Motor neuron (in vitro differentiated cells): ENCODE data around the gene LCTL. TPM values are rescaled to one million over a fixed set of nuclear protein-coding genes. Genes with fewer than 3 reads are reported as not detected.
A peak's percentile ranks its signal among the peaks of the same experiment; 100 is the strongest.
"Not testable (repeated sequence)": the region's sequence is repeated elsewhere in the genome, so short reads cannot be mapped to it uniquely, and the experiment has no call there.

Experiments
- ATAC-seq, 8 experiments: fragments of 200-7000 bp; cut with Tn5 transposase; replicated peaks in 6 of 8; 2 replicates each; pipeline ENCODE4 v1.8.0; 2021; ENCODE audit warnings: mild to moderate bottlenecking in 8 of 8, moderate library complexity in 8 of 8
- H3K27ac ChIP-seq, 2 donors: fragments of 250-450 bp; sonication (Bioruptor Pico); 2 replicates each; pipeline ENCODE4 v1.9.0; 2021; ENCODE audit warnings: antibody characterized with exemption in 2 of 2, mild to moderate bottlenecking in 2 of 2, moderate library complexity in 1 of 2
- H3K4me1 ChIP-seq, 2 donors: fragments of 250-450 bp; sonication (Bioruptor Pico); replicated peaks in 1 of 2; 2 replicates each; pipeline ENCODE4 v1.6.1; 2021; ENCODE audit warnings: antibody characterized with exemption in 2 of 2, mild to moderate bottlenecking in 2 of 2, moderate library complexity in 1 of 2
- H3K4me3 ChIP-seq, 5 donors: fragments of 250-450 bp; sonication (Bioruptor Pico); 2 replicates each; pipeline ENCODE4 v1.9.0; 2021; ENCODE audit warnings: antibody characterized with exemption in 5 of 5, mild to moderate bottlenecking in 5 of 5, moderate library complexity in 4 of 5
- WGBS, 10 experiments: fragments of 450-650 bp; shearing (Covaris generic); methylation state at CpG; one replicate each; pipeline ENCODE4 v1.0.0; 2022; 5-methylcytosine and 5-hydroxymethylcytosine counted together
- in situ Hi-C, 9 experiments: fragments of 400-800 bp; cut with MboI; loops; one replicate each; pipeline ENCODE4 v1.15.0; 2021; ENCODE audit warnings: low sequenced_read_pairs in 9 of 9, low pct_unique_long_range_greater_than_20kb in 2 of 9; ENCODE audit not compliant: unreplicated experiment in 9 of 9
- total RNA-seq, 8 experiments: library from RNA; unstranded; fragments of 300-600 nt; gene quantifications; 2 replicates each; pipeline versions ENCODE4 v1.2.3 to v1.2.4, GENCODE V29; 2022

LCTL gene
- total RNA-seq, 8 experiments from 2014 or later, result 0.09 to 1.5 (median 0.67) TPM

GRCh38 chr15:66542896-66543295 is 22.9 kb downstream of the LCTL start:
- ATAC-seq, result no peak

GRCh38 chr15:66535056-66535455 is 30.7 kb downstream of the LCTL start:
- WGBS, 10 experiments, result 89 to 100% (median 97%) methylated on average over 2 to 9 of the region's 9 CpGs
- in situ Hi-C loops, result no loop called here
- Histone ChIP-seq H3K4me1 (no peaks in the 10 kb centered on the region), H3K4me3 (no peak overlapping the region), H3K27ac (no peak overlapping the region)
- ATAC-seq, result no peak

More at GRCh38 chr15:66542896-66543295, 22.9 kb downstream of the LCTL start:
- 82 to 100% (median 100%) methylated on average over 1 to 4 of the region's 4 CpGs; no CpG with 5 or more reads in 4 of the 10 experiments for WGBS, 10 experiments
- no peaks in the 10 kb centered on the region for H3K4me1 ChIP-seq
- in situ Hi-C loops, result no loop called here
- no peak overlapping the region for H3K4me3 ChIP-seq
- no peak overlapping the region for H3K27ac ChIP-seq

- H3K4me1 ChIP-seq, result no peaks in the 10 kb centered on the region
- in situ Hi-C loops, result no loop called here
- no peak overlapping the region for H3K27ac ChIP-seq
- H3K4me3 ChIP-seq, result no peak overlapping the region
- ATAC-seq, result no peak
- WGBS, 10 experiments, result 64 to 100% (median 90%) methylated on average over 1 to 4 of the region's 4 CpGs
Observed at GRCh38 chr15:66524838-66525237, 41.0 kb downstream of the LCTL start.

GRCh38 chr15:66523926-66524325 is 41.9 kb downstream of the LCTL start:
- Histone ChIP-seq H3K4me3 (no peak overlapping the region), H3K27ac (no peak overlapping the region), H3K4me1 (no peaks in the 10 kb centered on the region)
- 78 to 98% (median 91%) methylated on average over 3 of the region's 3 CpGs; no CpG with 5 or more reads in 2 of the 10 experiments for WGBS, 10 experiments
- in situ Hi-C loops, result no loop called here
- peak in 1 of 8 experiments; percentile 28 for ATAC-seq

- ATAC-seq, result no peak
- Histone ChIP-seq H3K4me3 (no peak overlapping the region), H3K27ac (no peak overlapping the region), H3K4me1 (no peaks in the 10 kb centered on the region)
- WGBS, 10 experiments, result 80 to 100% (median 100%) methylated on average over 1 to 2 of the region's 2 CpGs; no CpG with 5 or more reads in 6 of the 10 experiments
- in situ Hi-C loops, result no loop called here
Observed at GRCh38 chr15:66515901-66516322, 49.9 kb downstream of the LCTL start.

DNA sequence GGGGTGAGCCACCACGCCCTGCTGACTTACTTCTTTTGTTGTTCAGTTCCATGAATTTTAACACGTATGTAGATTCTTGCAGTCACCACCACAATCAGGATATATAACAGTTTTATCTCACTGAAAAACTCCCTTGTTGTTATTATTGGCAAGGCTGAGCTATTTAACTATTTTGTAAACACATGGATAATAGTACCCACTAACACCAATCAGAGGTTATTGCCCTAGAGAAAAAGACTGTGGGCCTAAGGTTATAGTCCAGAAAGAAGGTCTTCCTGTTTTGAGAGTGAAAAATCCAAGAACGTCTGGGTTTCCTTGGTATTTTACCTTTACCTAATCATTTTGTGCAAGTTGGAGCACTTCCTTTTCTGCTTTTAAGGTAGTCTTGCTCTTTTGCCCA is 51.2 kb downstream of the LCTL start:
- in situ Hi-C loops, result no loop called here
- no peak overlapping the region for H3K4me3 ChIP-seq
- H3K4me1 ChIP-seq, result no peaks in the 10 kb centered on the region
- no peak for ATAC-seq
- 43 to 100% (median 89%) methylated on average over 1 to 3 of the region's 3 CpGs; no CpG with 5 or more reads in 2 of the 10 experiments for WGBS, 10 experiments
- H3K27ac ChIP-seq, result no peak overlapping the region

DNA sequence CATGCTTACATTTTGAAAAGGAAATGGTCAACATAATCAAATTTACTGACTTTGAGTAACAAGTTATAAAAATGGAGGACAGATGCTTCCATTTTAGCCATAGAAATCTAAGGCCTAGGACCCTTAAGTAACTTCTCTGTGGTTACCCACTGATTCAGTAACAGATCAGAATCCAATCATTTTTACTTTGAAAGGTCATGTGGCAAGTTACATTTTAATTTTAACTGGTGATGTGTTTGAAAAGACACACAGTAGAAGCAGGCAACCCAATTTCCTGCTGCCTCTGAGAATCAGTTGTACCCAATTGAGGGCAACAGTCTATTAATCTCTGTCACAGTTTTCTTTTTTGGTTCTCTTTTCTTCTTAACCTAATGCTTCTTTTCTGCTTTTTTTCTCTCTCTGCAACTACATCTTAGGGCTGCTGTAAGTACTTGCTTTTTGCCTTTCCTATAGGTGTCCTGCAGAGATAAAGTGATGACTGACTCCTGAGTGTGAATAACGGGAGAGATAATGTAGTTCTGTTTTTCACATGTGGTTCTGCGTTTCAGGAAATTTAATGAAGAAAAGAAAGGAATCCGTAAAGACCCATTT is 57.4 kb downstream of the LCTL start:
- ATAC-seq, result no peak
- no peak overlapping the region for H3K4me3 ChIP-seq
- H3K4me1 ChIP-seq, result peaks cover 8 to 10% of the 10 kb centered on the region in 2 donors
- H3K27ac ChIP-seq, result no peak overlapping the region
- in situ Hi-C loops, result no loop called here
- 72 to 100% (median 88%) methylated on average over 1 to 3 of the region's 3 CpGs; no CpG with 5 or more reads in 3 of the 10 experiments for WGBS, 10 experiments

GRCh38 chr15:66505818-66506217 is 60.0 kb downstream of the LCTL start:
- Histone ChIP-seq H3K27ac (peak overlapping the region in 1 of 2 donors; percentile 95), H3K4me1 (peaks cover 15 to 22% of the 10 kb centered on the region in 2 donors), H3K4me3 (peak overlapping the region; percentile 94 to 99 (median 98))
- ATAC-seq, result no peak
- in situ Hi-C loops, result no loop called here
- 17 to 70% (median 50%) methylated on average over 3 to 4 of the region's 4 CpGs for WGBS, 10 experiments

DNA sequence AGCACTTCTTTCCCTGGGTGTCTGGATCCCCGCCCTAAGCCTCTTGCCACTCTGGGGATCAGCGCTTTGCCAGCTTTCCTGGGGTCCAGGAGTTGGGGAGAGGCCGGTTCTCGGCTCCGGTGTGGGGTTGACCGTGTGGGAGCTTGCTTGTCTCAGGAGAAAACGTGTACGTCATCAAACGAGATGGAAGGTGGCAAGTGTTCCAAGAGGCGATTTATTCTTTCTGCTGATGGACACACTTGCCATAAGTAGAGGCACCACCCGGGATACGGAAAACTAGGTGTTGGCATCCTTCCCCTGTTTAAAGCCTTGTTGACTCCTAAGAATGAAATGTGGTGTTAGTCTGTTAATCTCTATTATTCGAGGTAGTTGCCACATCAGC is 60.4 kb downstream of the LCTL start:
- Histone ChIP-seq H3K4me1 (peaks cover 15 to 22% of the 10 kb centered on the region in 2 donors), H3K27ac (peak overlapping the region; percentile 95 to 97), H3K4me3 (peak overlapping the region; percentile 94 to 99 (median 98))
- ATAC-seq, result peak in 7 of 8 experiments; percentile 15 to 48 (median 42)
- WGBS, 10 experiments, result 0 to 5% (median 0%) methylated on average over 1 to 11 of the region's 13 CpGs; no CpG with 5 or more reads in 2 of the 10 experiments
- in situ Hi-C loops, result no loop called here

DNA sequence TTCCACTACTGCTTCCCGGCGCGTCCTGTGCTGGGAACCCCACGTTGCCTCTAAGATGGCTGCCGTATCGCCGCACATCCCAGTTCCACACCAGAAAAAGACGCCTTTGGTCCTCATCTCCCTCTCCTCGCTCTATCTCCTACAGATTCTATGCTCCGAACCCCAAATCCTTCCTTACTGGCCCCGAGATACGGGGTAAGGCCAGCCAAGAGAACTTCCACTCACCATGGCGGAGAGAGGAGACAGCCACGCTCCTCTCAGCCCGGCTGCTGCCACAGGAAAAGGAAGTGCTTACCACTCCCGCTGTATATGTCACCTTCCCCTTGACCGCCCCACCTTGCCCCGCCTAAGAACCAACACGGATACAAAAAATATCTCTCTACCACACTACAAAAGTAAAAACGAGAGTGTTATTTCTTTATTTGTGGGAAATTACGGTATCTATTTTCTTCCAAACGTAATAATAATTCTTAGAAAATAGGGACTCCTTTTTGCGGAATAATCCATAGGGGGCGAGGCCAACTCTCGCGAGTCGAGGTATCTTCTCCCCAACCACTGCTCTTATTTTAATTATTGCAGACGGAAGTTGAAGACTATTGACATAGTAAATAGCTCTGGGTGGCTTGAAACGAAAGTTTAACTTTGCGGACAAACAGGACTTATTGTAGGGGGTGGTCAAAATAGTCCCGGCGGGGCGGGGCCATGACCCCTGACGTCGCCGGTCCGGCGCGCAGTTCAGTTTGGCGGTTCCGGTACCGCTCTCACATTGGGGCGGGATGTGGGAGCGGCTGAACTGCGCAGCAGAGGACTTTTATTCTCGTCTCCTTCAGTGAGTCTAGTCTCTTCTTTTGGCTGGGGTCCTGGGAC is 61.0 kb downstream of the LCTL start, which contains the start of the genes RPL4 and ZWILCH:
TSS of gene RPL4 (minus strand) at position 293 of the 867 bp plus-strand sequence. CDS start at position 228, 65 bp downstream.
TSS of gene ZWILCH (plus strand) at position 764 of the 867 bp plus-strand sequence. CDS start at position 777, 13 bp downstream.
- peak within 1 kb of the TSS; percentile 94 to 99 (median 98) for H3K4me3 ChIP-seq
- H3K27ac ChIP-seq, result peak within 1 kb of the TSS; percentile 95 to 97
- in situ Hi-C loops, result no loop called here
- ATAC-seq, result peak; percentile 77 to 96 (median 94)
- H3K4me1 ChIP-seq, result peaks cover 15 to 22% of the 10 kb centered on the region in 2 donors
- 0 to 6% (median 0%) methylated on average over 2 to 34 of the region's 46 CpGs for WGBS, 10 experiments

GRCh38 chr15:66503780-66504562 is 61.8 kb downstream of the LCTL start:
- Histone ChIP-seq H3K4me3 (peak overlapping the region; percentile 94 to 99 (median 98)), H3K27ac (peak overlapping the region; percentile 95 to 97), H3K4me1 (peaks cover 15 to 22% of the 10 kb centered on the region in 2 donors)
- ATAC-seq, result no peak
- in situ Hi-C loops, result no loop called here
- WGBS, 10 experiments, result 0 to 3% (median 0%) methylated on average over 2 to 12 of the region's 12 CpGs

- in situ Hi-C loops, ATAC-seq: not testable (repeated sequence)
- Histone ChIP-seq H3K4me1 (peaks cover 15 to 22% of the 10 kb centered on the region in 2 donors), H3K27ac (peak overlapping the region in 1 of 2 donors; percentile 97), H3K4me3 (peak overlapping the region; percentile 94 to 99 (median 98))
- 2 to 72% (median 27%) methylated on average over 1 to 11 of the region's 13 CpGs; no CpG with 5 or more reads in 1 of the 10 experiments for WGBS, 10 experiments
Observed at GRCh38 chr15:66503041-66503648, 62.7 kb downstream of the LCTL start.
